ENCODE data around the gene ZNF580.

The ZNF580 gene

DNA sequence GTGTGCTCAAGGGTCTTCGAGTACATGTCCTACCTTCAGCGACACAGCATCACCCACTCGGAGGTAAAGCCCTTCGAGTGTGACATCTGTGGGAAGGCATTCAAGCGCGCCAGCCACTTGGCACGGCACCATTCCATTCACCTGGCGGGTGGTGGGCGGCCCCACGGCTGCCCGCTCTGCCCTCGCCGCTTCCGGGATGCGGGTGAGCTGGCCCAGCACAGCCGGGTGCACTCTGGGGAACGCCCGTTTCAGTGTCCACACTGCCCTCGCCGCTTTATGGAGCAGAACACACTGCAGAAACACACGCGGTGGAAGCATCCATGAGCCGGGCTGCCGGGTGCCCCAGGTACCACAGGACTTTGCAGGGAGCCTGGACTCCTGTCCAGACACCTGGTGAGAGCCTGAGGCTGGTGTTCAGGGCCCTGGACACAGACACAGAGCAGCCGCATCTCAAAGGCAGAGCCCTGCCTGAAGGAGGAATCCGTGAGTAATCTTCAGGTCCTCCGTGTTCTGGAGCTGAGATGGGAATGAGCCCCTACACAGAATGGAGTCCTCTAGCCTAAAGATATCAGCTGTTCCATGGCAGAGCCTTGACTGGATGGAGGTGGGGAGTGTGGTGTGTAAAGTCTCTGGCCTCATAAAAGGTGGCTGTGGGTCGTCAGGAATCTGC, 4.2 kb downstream of the ZNF580 start:
- DNase-seq (ENCODE audit: low read depth), result no peak
- H3K4me3 ChIP-seq (ENCODE audit: control insufficient read depth, low read depth, low read length), result peak overlapping the region; percentile 77
- TF ChIP-seq CTCF (conservative IDR thresholded peaks at IDR 0.05; ENCODE audit: control insufficient read depth, insufficient read depth, low read depth, low read length), result no peak

- TF ChIP-seq CTCF (conservative IDR thresholded peaks at IDR 0.05; ENCODE audit: control insufficient read depth, insufficient read depth, low read depth, low read length), result no peak
- DNase-seq (ENCODE audit: low read depth), result no peak
- no peak overlapping the region for H3K4me3 ChIP-seq (ENCODE audit: control insufficient read depth, low read depth, low read length)
Observed at GRCh38 chr19:55645512-55645881, 4.7 kb downstream of the ZNF580 start.

DNA sequence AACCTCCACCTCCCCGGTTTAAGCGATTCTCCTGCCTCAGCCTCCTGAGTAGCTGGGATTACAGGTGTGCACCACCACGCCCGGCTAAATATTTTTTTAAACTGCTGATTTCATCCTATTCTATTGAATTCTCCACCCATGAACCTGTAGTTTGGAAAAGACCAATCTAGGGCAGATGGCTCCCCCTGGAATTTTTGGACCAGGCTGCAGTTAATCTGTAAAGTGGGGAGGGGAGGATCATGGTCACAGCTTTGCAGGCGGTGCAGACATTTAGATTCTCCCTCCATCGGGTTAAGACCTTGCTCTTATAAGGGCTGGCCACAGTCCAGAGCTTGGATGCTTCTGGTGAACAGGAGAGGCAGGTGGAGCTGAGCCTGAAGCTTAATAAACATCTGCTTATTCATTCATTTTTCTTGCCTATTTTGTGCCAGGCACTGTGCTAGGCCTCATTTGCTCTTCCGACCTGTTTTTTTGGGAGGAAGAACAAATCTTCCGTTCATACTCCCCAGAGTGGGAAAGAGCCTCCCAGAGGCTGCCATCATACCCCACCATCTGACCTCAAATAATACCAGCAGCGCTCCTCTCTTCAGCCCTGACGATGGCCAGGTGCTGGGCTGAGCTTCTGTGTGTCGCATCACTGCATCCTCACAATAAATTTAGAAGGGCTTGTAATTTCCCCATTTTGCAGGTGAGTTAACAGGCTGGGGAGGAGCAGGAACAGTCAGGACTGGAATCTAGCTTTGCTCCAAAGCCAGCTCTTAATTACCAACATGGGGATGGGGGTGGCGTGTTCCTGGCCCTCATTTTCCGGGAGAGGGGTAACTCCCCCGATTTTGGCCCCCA, 6.3 kb downstream of the ZNF580 start:
- DNase-seq (ENCODE audit: low read depth), result no peak
- TF ChIP-seq CTCF (conservative IDR thresholded peaks at IDR 0.05; ENCODE audit: control insufficient read depth, insufficient read depth, low read depth, low read length), result no peak

GRCh38 chr19:55647732-55648584, 7.2 kb downstream of the ZNF580 start, which contains the start of gene CCDC106:
Gene CCDC106, plus strand, starts transcription at chr19:55648212. Its CDS starts 835 bp downstream, at chr19:55649047.
- DNase-seq (ENCODE audit: low read depth), result peak; percentile 56
- peak within 1 kb of the TSS; percentile 59 for H3K4me3 ChIP-seq (ENCODE audit: control insufficient read depth, low read depth, low read length)
- no peak for TF ChIP-seq CTCF (conservative IDR thresholded peaks at IDR 0.05; ENCODE audit: control insufficient read depth, insufficient read depth, low read depth, low read length)

More for the DNA sequence above, 6.3 kb downstream of the ZNF580 start:
- H3K4me3 ChIP-seq (ENCODE audit: control insufficient read depth, low read depth, low read length), result peak overlapping the region; percentile 59

GRCh38 chr19:55648585-55649267, 7.9 kb downstream of the ZNF580 start:
- DNase-seq (ENCODE audit: low read depth), result no peak
- no peak for TF ChIP-seq CTCF (conservative IDR thresholded peaks at IDR 0.05; ENCODE audit: control insufficient read depth, insufficient read depth, low read depth, low read length)
- peak overlapping the region; percentile 59 for H3K4me3 ChIP-seq (ENCODE audit: control insufficient read depth, low read depth, low read length)

All from fibroblast of mammary gland (primary cell).